MM.1S (cell line): ENCODE results near the gene ZFYVE28.

ENCODE experiments used
- DNase-seq: peaks from one replicate; pipeline ENCODE4 v3.0.0-alpha.2; 2015
- H2AFZ ChIP-seq: fragments of 300-600 bp; sonication (generic); 2 replicates; pipeline ENCODE4 v1.6.0; 2016; ENCODE audit warnings: antibody characterized with exemption, low read length
- H3F3A ChIP-seq: fragments of 300-600 bp; sonication (generic); 2 replicates; pipeline ENCODE4 v1.6.1; 2016; ENCODE audit warnings: mild to moderate bottlenecking, antibody characterized with exemption, low read length, moderate library complexity, mixed read lengths; ENCODE audit not compliant: insufficient read depth
- H3K27ac ChIP-seq: fragments of 300-600 bp; sonication (generic); 2 replicates; pipeline ENCODE4 v1.5.1; 2016; ENCODE audit warnings: mild to moderate bottlenecking, low read length
- H3K27me3 ChIP-seq: fragments of 300-600 bp; sonication (generic); replicated peaks from 2 replicates; pipeline ENCODE4 v1.6.0; 2016; ENCODE audit warnings: low read length; ENCODE audit not compliant: insufficient read depth
- H3K36me3 ChIP-seq: fragments of 300-600 bp; sonication (generic); replicated peaks from 2 replicates; pipeline ENCODE4 v1.6.1; 2016; ENCODE audit warnings: mild to moderate bottlenecking, low read length, mixed read lengths; ENCODE audit not compliant: insufficient read depth
- H3K4me1 ChIP-seq: fragments of 300-600 bp; sonication (generic); 2 replicates; pipeline ENCODE4 v1.6.1; 2016; ENCODE audit warnings: low read length, mixed read lengths
- H3K4me2 ChIP-seq: fragments of 300-600 bp; sonication (generic); 2 replicates; pipeline ENCODE4 v1.6.0; 2016; ENCODE audit warnings: low read depth, low read length
- H3K4me3 ChIP-seq: fragments of 300-600 bp; sonication (generic); 2 replicates; pipeline ENCODE4 v1.5.1; 2016; ENCODE audit warnings: low read length, mixed read lengths
- H3K79me2 ChIP-seq: fragments of 300-600 bp; sonication (generic); 2 replicates; pipeline ENCODE4 v1.6.1; 2016; ENCODE audit warnings: mixed run types, low read length, mixed read lengths
- H3K9ac ChIP-seq: fragments of 300-600 bp; sonication (generic); 2 replicates; pipeline ENCODE4 v1.6.1; 2016; ENCODE audit warnings: low read length, mixed read lengths
- H3K9me2 ChIP-seq: fragments of 300-600 bp; sonication (generic); replicated peaks from 2 replicates; pipeline ENCODE4 v1.6.1; 2016; ENCODE audit warnings: mild to moderate bottlenecking, low read length, mixed read lengths; ENCODE audit not compliant: insufficient read depth
- H3K9me3 ChIP-seq: fragments of 300-600 bp; sonication (generic); replicated peaks from 2 replicates; pipeline ENCODE4 v1.6.1; 2016; ENCODE audit warnings: mild to moderate bottlenecking, low read length, mixed read lengths; ENCODE audit not compliant: insufficient read depth
- H4K20me1 ChIP-seq: fragments of 300-600 bp; sonication (generic); 2 replicates; pipeline ENCODE4 v1.6.1; 2016; ENCODE audit warnings: mild to moderate bottlenecking, low read length, moderate library complexity, mixed read lengths; ENCODE audit not compliant: insufficient read depth
- CTCF ChIP-seq: fragments of 300-600 bp; sonication (generic); IDR thresholded peaks from 2 replicates; pipeline ENCODE4 v1.5.1; 2016; ENCODE audit warnings: antibody characterized with exemption, low read length, mixed read lengths
- EZH2 ChIP-seq: fragments of 300-600 bp; sonication (generic); optimal IDR thresholded peaks from 2 replicates; pipeline ENCODE3; 2017; ENCODE audit warnings: low read depth, mild to moderate bottlenecking, antibody characterized with exemption, low read length, mixed read lengths
- EZH2phosphoT487 ChIP-seq: fragments of 300-600 bp; sonication (generic); IDR thresholded peaks from 2 replicates; pipeline ENCODE4 v1.6.1; 2018; ENCODE audit warnings: antibody characterized with exemption, low read length

Gene ZFYVE28

GRCh38 chr4:2289311-2289954 is 129.0 kb downstream of the ZFYVE28 start:
- no peak overlapping the region for H3K9ac ChIP-seq
- DNase-seq = no peak

GRCh38 chr4:2288051-2288541 is 130.3 kb downstream of the ZFYVE28 start:
- Histone ChIP-seq H3K36me3 (no peaks in the 10 kb centered on the region), H2AFZ (no peak overlapping the region), H3K27ac (no peak overlapping the region), H3K27me3 (no peaks in the 10 kb centered on the region), H3K79me2 (no peaks in the 10 kb centered on the region), H4K20me1 (no peaks in the 10 kb centered on the region), H3K4me1 (no peaks in the 10 kb centered on the region), H3K4me2 (no peak overlapping the region), H3K9me3 (no peaks in the 10 kb centered on the region), H3K9me2 (no peaks in the 10 kb centered on the region), H3K9ac (no peak overlapping the region), H3F3A (no peaks in the 10 kb centered on the region), H3K4me3 (no peak overlapping the region)
- TF ChIP-seq CTCF (no peak), EZH2phosphoT487 (no peak), EZH2 (no peak)
- DNase-seq = no peak

More at GRCh38 chr4:2289311-2289954, 129.0 kb downstream of the ZFYVE28 start:
- no peaks in the 10 kb centered on the region for H3K36me3 ChIP-seq
- no peaks in the 10 kb centered on the region for H3K4me1 ChIP-seq
- no peaks in the 10 kb centered on the region for H3K9me3 ChIP-seq
- H4K20me1 ChIP-seq = no peaks in the 10 kb centered on the region
- no peak overlapping the region for H2AFZ ChIP-seq
- no peaks in the 10 kb centered on the region for H3K27me3 ChIP-seq
- H3K4me2 ChIP-seq = no peak overlapping the region
- TF ChIP-seq EZH2phosphoT487 (no peak), CTCF (no peak), EZH2 (no peak)
- H3F3A ChIP-seq = no peaks in the 10 kb centered on the region
- no peak overlapping the region for H3K4me3 ChIP-seq
- H3K79me2 ChIP-seq = no peaks in the 10 kb centered on the region
- H3K27ac ChIP-seq = no peak overlapping the region
- H3K9me2 ChIP-seq = no peaks in the 10 kb centered on the region

GRCh38 chr4:2287594-2287915 is 130.9 kb downstream of the ZFYVE28 start:
- H3F3A ChIP-seq = peaks cover 4% of the 10 kb centered on the region
- no peak overlapping the region for H3K27ac ChIP-seq
- no peaks in the 10 kb centered on the region for H3K27me3 ChIP-seq
- no peaks in the 10 kb centered on the region for H3K79me2 ChIP-seq
- peaks cover 5% of the 10 kb centered on the region for H3K4me1 ChIP-seq
- no peaks in the 10 kb centered on the region for H3K9me2 ChIP-seq
- TF ChIP-seq CTCF (no peak), EZH2 (no peak), EZH2phosphoT487 (no peak)
- H3K4me3 ChIP-seq = no peak overlapping the region
- no peak overlapping the region for H3K9ac ChIP-seq
- H4K20me1 ChIP-seq = no peaks in the 10 kb centered on the region
- no peak for DNase-seq
- H3K9me3 ChIP-seq = no peaks in the 10 kb centered on the region
- H3K36me3 ChIP-seq = no peaks in the 10 kb centered on the region
- H3K4me2 ChIP-seq = no peak overlapping the region
- no peak overlapping the region for H2AFZ ChIP-seq
